ENCODE data around the gene PRR15. TPM values are rescaled to one million over a fixed set of nuclear protein-coding genes. Genes with fewer than 3 reads are reported as not detected.
A peak's percentile ranks its signal among the peaks of the same experiment; 100 is the strongest.

Gene PRR15
- total RNA-seq, 1 experiment from 2014 or later, result 2.9 TPM

DNA sequence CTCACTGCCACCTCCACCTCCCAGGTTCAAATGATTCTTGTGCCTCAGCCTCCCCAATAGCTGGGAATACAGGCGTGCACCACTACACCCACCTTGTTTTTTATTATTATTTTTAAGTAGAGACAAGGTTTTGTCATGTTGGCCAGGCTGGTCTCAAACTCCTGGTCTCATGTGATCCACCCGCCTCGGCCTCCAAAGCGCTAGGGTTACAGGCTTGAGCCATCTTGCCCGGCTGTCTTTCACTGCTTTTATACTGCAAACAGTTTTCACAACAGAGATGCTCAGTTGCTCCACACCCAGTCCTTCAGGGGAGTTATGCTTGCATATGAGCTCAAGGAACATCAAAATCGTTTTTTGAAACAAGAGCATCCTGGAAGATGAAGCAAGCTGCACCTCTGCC lies 1.3 kb upstream of the PRR15 start:
- no peaks in the 10 kb centered on the region for H3K9me3 ChIP-seq (ENCODE audit: control insufficient read depth in 1 of 2, insufficient read depth in 1 of 2, low read depth in 1 of 2, low read length in 2 of 2)
- H3K79me2 ChIP-seq (ENCODE audit: insufficient read depth, low read length), result no peaks in the 10 kb centered on the region
- peak overlapping the region; percentile 99 for H3K4me2 ChIP-seq (ENCODE audit: low read length)
- no TSS peak for BruUV-seq (replicated peaks)
- peak overlapping the region; percentile 75 to 83 for H3K4me3 ChIP-seq (replicated peaks in 1 of 2; ENCODE audit: low read depth in 1 of 2, low read length in 2 of 2)
- H2AFZ ChIP-seq (ENCODE audit: low read depth, low read length, poor library complexity, severe bottlenecking), result peak overlapping the region; percentile 36
- DNase-seq (ENCODE audit: low read depth, low spot score), result no peak
- H3K27ac ChIP-seq (ENCODE audit: low read depth, low read length), result peak overlapping the region; percentile 53
- H4K20me1 ChIP-seq (ENCODE audit: insufficient read depth), result no peaks in the 10 kb centered on the region
- H3K9ac ChIP-seq (ENCODE audit: low read length), result peak overlapping the region; percentile 64
- ChIA-PET CTCF (no interaction called here), POLR2A (interaction anchor here (0.7 to 1.9 kb wide), 5 partner anchors 9 to 615 kb away, joined by 3 to 5 read pairs (median 3); no protein-coding TSS in a partner anchor), RAD21 (ENCODE audit: low non-redundant PET in 1 of 2, low total read pairs in 2 of 2, uncharacterized antibody in 2 of 2, unreplicated experiment in 2 of 2) (interaction anchor here (0.7 kb wide), 2 partner anchors 48 to 1096 kb away, joined by 3 read pairs; no protein-coding TSS in a partner anchor)
- peaks cover 6 to 14% of the 10 kb centered on the region in 2 experiments; a peak in 2 of 4 replicates for H3K4me1 ChIP-seq (ENCODE audit: control insufficient read depth in 1 of 2, insufficient read depth in 2 of 2, low read length in 2 of 2)
- no peaks in the 10 kb centered on the region for H3K36me3 ChIP-seq (ENCODE audit: control insufficient read depth in 1 of 2, insufficient read depth in 2 of 2, low read length in 2 of 2)
- H3K27me3 ChIP-seq (ENCODE audit: insufficient read depth, low read length), result no peaks in the 10 kb centered on the region
- H3K9me2 ChIP-seq (ENCODE audit: insufficient read depth), result no peaks in the 10 kb centered on the region
- ATAC-seq, result no peak
- TF ChIP-seq SRF (IDR thresholded peaks at IDR 0.05; ENCODE audit: low read depth) (no peak), FOSL1 (IDR thresholded peaks at IDR 0.05; ENCODE audit: low read depth) (no peak), ZFX (IDR thresholded peaks at IDR 0.05) (no peak), EZH2phosphoT487 (IDR thresholded peaks at IDR 0.05; ENCODE audit: borderline replicate concordance) (no peak), POLR2A (IDR thresholded peaks at IDR 0.05; ENCODE audit: borderline replicate concordance, extremely low read depth, insufficient read depth, insufficient read length) (no peak), POLR2AphosphoS5 (IDR thresholded peaks at IDR 0.05; ENCODE audit: low read depth, low read length) (no peak), EZH2 (IDR thresholded peaks at IDR 0.05) (no peak), CBX3 (IDR thresholded peaks at IDR 0.05; ENCODE audit: low read depth) (no peak)
- TF ChIP-seq, protein P1, sequence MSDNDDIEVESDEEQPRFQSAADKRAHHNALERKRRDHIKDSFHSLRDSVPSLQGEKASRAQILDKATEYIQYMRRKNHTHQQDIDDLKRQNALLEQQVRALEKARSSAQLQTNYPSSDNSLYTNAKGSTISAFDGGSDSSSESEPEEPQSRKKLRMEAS (IDR thresholded peaks at IDR 0.05), result no peak
- TF ChIP-seq, protein P2, sequence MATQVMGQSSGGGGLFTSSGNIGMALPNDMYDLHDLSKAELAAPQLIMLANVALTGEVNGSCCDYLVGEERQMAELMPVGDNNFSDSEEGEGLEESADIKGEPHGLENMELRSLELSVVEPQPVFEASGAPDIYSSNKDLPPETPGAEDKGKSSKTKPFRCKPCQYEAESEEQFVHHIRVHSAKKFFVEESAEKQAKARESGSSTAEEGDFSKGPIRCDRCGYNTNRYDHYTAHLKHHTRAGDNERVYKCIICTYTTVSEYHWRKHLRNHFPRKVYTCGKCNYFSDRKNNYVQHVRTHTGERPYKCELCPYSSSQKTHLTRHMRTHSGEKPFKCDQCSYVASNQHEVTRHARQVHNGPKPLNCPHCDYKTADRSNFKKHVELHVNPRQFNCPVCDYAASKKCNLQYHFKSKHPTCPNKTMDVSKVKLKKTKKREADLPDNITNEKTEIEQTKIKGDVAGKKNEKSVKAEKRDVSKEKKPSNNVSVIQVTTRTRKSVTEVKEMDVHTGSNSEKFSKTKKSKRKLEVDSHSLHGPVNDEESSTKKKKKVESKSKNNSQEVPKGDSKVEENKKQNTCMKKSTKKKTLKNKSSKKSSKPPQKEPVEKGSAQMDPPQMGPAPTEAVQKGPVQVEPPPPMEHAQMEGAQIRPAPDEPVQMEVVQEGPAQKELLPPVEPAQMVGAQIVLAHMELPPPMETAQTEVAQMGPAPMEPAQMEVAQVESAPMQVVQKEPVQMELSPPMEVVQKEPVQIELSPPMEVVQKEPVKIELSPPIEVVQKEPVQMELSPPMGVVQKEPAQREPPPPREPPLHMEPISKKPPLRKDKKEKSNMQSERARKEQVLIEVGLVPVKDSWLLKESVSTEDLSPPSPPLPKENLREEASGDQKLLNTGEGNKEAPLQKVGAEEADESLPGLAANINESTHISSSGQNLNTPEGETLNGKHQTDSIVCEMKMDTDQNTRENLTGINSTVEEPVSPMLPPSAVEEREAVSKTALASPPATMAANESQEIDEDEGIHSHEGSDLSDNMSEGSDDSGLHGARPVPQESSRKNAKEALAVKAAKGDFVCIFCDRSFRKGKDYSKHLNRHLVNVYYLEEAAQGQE (IDR thresholded peaks at IDR 0.05; ENCODE audit: low read depth), result no peak
- intact Hi-C loops (cut with micrococcal nuclease), result no loop called here
